ENCODE measurements around the gene ABHD18. TPM values are rescaled to one million over a fixed set of nuclear protein-coding genes. Genes with fewer than 3 reads are reported as not detected.
"Not testable (repeated sequence)": the region's sequence is repeated elsewhere in the genome, so short reads cannot be mapped to it uniquely, and the experiment has no call there.

Gene ABHD18
- total and polyA plus RNA-seq, 7 donors, result 2.4 to 15.2 (median 7.4) TPM

GRCh38 chr4:127959794-127960193 lies 5.4 kb upstream of the ABHD18 start:
- Histone ChIP-seq H3K9me3 (no peaks in the 10 kb centered on the region), H3K36me3 (peaks cover 0 to 18% (median 7%) of the 10 kb centered on the region in 4 donors), H3K4me3 (no peak overlapping the region), H3K27me3 (no peaks in the 10 kb centered on the region), H3K27ac (no peak overlapping the region), H3K4me1 (peaks cover 0 to 15% (median 8%) of the 10 kb centered on the region in 4 donors)
- 86 to 94% methylated on average over 1 of the region's 1 CpG for WGBS, 2 donors
- no peak for TF ChIP-seq POLR2AphosphoS5 (IDR thresholded peaks at IDR 0.05)
- no peak for TF ChIP-seq POLR2A (IDR thresholded peaks at IDR 0.05)
- TF ChIP-seq EP300 (IDR thresholded peaks at IDR 0.05), result no peak
- TF ChIP-seq CTCF (IDR thresholded peaks at IDR 0.05), result no peak
- no peak for DNase-seq
- intact Hi-C loops (cut with DNase I), result loop anchor here (10.0 kb wide), 2 partner anchors 325 to 595 kb away; partner anchors contain the start of gene INTU

- 36 to 49% methylated on average over 35 of the region's 35 CpGs for WGBS, 2 donors
- H3K4me3 ChIP-seq, result peak overlapping the region; percentile 77 to 96 (median 82)
- peak overlapping the region; percentile 91 to 96 (median 95) for H3K27ac ChIP-seq
Measured at GRCh38 chr4:127963633-127964398, 1.4 kb upstream of the ABHD18 start.

DNA sequence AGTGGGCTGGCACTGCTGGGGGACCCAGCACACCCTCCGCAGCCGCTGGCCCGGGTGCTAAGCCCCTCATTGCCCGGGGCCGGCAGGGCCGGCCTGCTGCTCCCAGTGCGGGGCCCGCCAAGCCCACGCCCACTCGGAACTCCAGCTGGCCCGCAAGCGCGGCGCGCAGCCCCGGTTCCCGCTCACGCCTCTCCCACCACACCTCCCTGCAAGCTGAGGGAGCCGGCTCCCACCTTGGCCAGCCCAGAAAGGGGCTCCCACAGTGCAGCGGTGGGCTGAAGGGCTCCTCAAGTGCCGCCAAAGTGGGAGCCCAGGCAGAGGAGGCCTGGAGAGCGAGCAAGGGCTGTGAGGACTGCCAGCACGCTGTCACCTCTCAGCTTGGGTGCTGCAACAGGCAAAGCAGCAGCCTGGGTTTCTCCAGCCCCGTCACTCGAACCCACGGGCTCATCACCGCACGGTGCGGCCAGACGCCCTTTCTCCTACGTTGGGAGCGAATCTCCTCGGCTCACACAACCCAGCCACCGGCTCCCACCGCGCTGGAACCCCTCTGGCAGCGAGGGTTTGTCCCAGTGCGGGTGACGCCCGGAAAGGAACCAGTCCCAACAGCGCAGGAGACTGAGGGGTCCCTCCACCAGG lies 662 bp upstream of the ABHD18 start:
- H3K9me3 ChIP-seq, H3K36me3 ChIP-seq, DNase-seq, H3K27me3 ChIP-seq: not testable (repeated sequence)
- peaks cover 0 to 23% (median 17%) of the 10 kb centered on the region in 4 donors for H3K4me1 ChIP-seq
- H3K4me3 ChIP-seq, result peak overlapping the region; percentile 77 to 96 (median 82)
- WGBS, 2 donors, result 1 to 2% methylated on average over 41 of the region's 41 CpGs
- intact Hi-C loops (cut with DNase I), result loop anchor here (1.0 to 10.0 kb wide), 4 partner anchors 97 to 590 kb away; partner anchors contain the start of genes HSPA4L, INTU and LARP1B
- H3K27ac ChIP-seq, result peak overlapping the region; percentile 91 to 96 (median 95)

More at GRCh38 chr4:127963633-127964398, 1.4 kb upstream of the ABHD18 start:
- not testable (repeated sequence) for H3K36me3 ChIP-seq, H3K9me3 ChIP-seq, H3K27me3 ChIP-seq, DNase-seq
- H3K4me1 ChIP-seq, result peaks cover 0 to 23% (median 17%) of the 10 kb centered on the region in 4 donors
- intact Hi-C loops (cut with DNase I), result loop anchor here (2.0 to 10.0 kb wide), 3 partner anchors 181 to 591 kb away; partner anchors contain the start of genes HSPA4L and INTU

- DNase-seq, result peak; percentile 76
- H3K36me3 ChIP-seq, result no peaks in the 10 kb centered on the region
- peak overlapping the region; percentile 77 to 96 (median 82) for H3K4me3 ChIP-seq
- no peaks in the 10 kb centered on the region for H3K9me3 ChIP-seq
- H3K27me3 ChIP-seq, result no peaks in the 10 kb centered on the region
- WGBS, 2 donors, result 0 to 1% methylated on average over 15 of the region's 15 CpGs
- intact Hi-C loops (cut with DNase I), result loop anchor here (1.0 to 10.0 kb wide), 4 partner anchors 96 to 589 kb away; partner anchors contain the start of genes HSPA4L, INTU and LARP1B
- TF ChIP-seq EP300 (IDR thresholded peaks at IDR 0.05) (no peak), POLR2AphosphoS5 (IDR thresholded peaks at IDR 0.05) (no peak)
- peak overlapping the region; percentile 91 to 96 (median 95) for H3K27ac ChIP-seq
- H3K4me1 ChIP-seq, result peaks cover 0 to 26% (median 17%) of the 10 kb centered on the region in 4 donors
Measured at GRCh38 chr4:127965803-127966175, 583 bp downstream of the ABHD18 start.

DNA sequence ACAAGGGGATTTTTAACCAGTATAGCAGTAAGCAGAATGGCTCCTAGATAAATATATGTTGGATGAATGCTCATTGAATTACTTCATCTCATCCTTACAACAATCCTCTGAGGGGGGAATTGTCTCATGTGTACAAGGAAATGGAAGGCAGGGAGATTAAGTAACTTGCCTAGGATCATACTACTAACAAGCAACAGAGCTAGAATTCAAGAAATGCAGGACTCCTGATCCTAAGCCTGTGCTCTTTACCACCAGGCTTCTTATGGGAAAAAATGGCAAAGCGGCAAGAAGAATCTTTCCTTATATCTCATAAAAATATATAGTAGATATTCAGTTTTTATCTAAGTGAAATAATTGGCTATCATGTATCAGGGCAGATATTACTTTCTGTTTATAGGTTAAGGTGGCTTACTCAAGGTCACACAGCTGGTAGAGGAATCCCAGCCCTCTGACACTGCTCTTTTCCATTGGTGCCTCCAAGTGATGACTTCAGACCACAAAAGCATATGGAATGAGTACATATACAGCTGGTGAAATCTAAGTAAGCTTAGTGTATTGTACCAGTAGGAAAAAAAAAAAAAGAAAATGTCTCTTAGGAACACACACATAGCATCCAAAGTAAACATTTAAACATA lies 2.1 kb downstream of the ABHD18 start:
- Histone ChIP-seq H3K27me3 (no peaks in the 10 kb centered on the region), H3K36me3 (no peaks in the 10 kb centered on the region), H3K4me1 (peaks cover 0 to 30% (median 17%) of the 10 kb centered on the region in 4 donors), H3K27ac (no peak overlapping the region), H3K9me3 (no peaks in the 10 kb centered on the region), H3K4me3 (no peak overlapping the region)
- intact Hi-C loops (cut with DNase I), result loop anchor here (10.0 kb wide), 2 partner anchors 332 to 588 kb away; partner anchors contain the start of gene INTU
- DNase-seq, result no peak
- 100% methylated on average over 1 of the region's 1 CpG for WGBS, 2 donors
- TF ChIP-seq POLR2AphosphoS5 (IDR thresholded peaks at IDR 0.05) (no peak), EP300 (IDR thresholded peaks at IDR 0.05) (no peak), POLR2A (IDR thresholded peaks at IDR 0.05) (no peak), CTCF (IDR thresholded peaks at IDR 0.05) (no peak)

Data from sigmoid colon (tissue), 7 donors.